Kidney epithelial cell (primary cell): ENCODE data around the gene RBM4B. TPM values are rescaled to one million over a fixed set of nuclear protein-coding genes. Genes with fewer than 3 reads are reported as not detected.

Source experiments
- DNase-seq: peaks from one replicate; pipeline ENCODE4 v3.0.0-alpha.2; 2010; ENCODE audit warnings: low read depth
- H3K27me3 ChIP-seq: 2 replicates; pipeline ENCODE4 v1.6.0; 2011; ENCODE audit warnings: low read length; ENCODE audit not compliant: control insufficient read depth, insufficient read depth
- H3K36me3 ChIP-seq: 2 replicates; pipeline ENCODE4 v1.5.1; 2011; ENCODE audit warnings: low read length; ENCODE audit not compliant: control insufficient read depth, insufficient read depth
- H3K4me3 ChIP-seq: 2 replicates; pipeline ENCODE4 v1.5.1; 2011; ENCODE audit warnings: low read depth, mild to moderate bottlenecking, control low read depth, low read length
- total RNA-seq: library from RNA; depleted of rRNA; stranded (reverse); fragments of >200 nt; gene quantifications from 2 replicates; pipeline ENCODE4 v1.2.3, GENCODE V29; 2015
- TF ChIP-seq, protein P1 (sequence below): IDR thresholded peaks from 2 replicates; pipeline ENCODE4 v1.5.1; 2011; ENCODE audit warnings: mild to moderate bottlenecking, moderate library complexity, low read length, control low read depth, inconsistent platforms; ENCODE audit not compliant: insufficient read depth, poor library complexity, severe bottlenecking

Gene RBM4B
- total RNA-seq, 1 donor from 2014 or later, result 17.4 TPM

DNA sequence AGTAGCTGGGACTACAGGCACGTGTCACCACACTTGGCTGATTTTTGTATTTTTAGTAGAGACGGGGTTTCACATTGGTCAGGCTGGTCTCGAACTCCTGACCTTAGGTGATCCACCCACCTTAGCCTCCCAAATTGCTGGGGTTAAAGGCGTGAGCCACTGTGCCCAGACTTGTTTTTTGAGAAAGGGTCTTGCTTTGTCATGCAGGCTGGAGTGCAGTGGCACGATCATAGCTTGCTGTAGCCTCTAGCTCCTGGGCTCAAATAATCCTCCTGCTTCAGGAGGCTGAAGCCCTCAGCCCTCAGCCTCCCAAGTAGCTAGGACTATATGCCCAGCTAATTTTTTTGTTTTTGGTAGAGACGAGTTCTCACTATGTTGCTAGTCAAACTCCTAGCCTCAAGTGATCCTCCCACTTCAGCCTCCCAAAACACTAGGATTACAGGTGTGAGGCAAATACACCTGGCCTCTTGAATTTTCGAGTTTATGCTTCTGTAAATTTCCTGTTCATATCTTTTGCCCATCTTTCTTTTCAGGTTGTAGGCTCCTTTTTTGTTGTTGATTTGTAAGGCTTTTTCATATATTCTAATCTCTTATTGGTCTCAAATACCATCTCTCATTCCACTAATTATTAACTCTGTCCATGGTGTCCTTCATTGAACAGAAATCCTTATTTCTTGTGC is 3.4 kb upstream of the RBM4B start:
- DNase-seq, result no peak
- Histone ChIP-seq H3K4me3 (no peak overlapping the region), H3K27me3 (no peaks in the 10 kb centered on the region), H3K36me3 (no peaks in the 10 kb centered on the region)
- TF ChIP-seq, protein P1, sequence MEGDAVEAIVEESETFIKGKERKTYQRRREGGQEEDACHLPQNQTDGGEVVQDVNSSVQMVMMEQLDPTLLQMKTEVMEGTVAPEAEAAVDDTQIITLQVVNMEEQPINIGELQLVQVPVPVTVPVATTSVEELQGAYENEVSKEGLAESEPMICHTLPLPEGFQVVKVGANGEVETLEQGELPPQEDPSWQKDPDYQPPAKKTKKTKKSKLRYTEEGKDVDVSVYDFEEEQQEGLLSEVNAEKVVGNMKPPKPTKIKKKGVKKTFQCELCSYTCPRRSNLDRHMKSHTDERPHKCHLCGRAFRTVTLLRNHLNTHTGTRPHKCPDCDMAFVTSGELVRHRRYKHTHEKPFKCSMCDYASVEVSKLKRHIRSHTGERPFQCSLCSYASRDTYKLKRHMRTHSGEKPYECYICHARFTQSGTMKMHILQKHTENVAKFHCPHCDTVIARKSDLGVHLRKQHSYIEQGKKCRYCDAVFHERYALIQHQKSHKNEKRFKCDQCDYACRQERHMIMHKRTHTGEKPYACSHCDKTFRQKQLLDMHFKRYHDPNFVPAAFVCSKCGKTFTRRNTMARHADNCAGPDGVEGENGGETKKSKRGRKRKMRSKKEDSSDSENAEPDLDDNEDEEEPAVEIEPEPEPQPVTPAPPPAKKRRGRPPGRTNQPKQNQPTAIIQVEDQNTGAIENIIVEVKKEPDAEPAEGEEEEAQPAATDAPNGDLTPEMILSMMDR, result no peak

DNA sequence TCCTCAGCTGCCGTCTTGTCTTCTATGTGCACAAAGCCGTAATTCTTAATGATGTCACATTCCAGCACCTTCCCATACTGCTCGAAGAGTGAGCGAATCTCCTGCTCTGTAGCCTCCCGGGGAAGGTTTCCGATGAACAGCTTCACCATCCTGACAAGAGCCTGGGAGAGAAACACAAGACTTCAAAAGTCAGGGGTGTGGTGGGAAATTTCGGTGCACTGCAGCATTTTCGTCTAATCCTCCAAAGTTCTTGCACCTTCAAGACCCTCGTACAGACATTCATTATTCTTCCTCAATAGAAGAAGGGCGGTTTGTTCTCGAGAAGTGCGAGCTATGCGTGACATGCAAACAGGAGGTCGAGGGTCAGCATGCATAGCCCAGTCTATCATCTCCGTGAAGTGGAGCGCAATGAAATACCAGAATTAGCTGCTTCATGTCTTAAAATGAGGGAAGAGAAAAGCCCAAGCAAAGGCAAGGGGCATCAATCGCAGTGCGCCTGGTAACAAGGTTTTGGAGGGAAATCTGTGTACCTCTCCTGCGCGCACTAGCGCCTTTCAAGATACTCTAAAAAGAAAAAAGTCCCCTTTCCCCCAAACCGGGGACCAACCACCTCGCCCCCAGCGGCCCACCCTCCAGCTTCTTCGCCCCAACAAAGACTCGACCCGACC is 622 bp downstream of the RBM4B start:
- no peaks in the 10 kb centered on the region for H3K36me3 ChIP-seq
- no peaks in the 10 kb centered on the region for H3K27me3 ChIP-seq
- H3K4me3 ChIP-seq, result peak overlapping the region; percentile 54
- TF ChIP-seq, protein P1, result no peak
- no peak for DNase-seq

DNA sequence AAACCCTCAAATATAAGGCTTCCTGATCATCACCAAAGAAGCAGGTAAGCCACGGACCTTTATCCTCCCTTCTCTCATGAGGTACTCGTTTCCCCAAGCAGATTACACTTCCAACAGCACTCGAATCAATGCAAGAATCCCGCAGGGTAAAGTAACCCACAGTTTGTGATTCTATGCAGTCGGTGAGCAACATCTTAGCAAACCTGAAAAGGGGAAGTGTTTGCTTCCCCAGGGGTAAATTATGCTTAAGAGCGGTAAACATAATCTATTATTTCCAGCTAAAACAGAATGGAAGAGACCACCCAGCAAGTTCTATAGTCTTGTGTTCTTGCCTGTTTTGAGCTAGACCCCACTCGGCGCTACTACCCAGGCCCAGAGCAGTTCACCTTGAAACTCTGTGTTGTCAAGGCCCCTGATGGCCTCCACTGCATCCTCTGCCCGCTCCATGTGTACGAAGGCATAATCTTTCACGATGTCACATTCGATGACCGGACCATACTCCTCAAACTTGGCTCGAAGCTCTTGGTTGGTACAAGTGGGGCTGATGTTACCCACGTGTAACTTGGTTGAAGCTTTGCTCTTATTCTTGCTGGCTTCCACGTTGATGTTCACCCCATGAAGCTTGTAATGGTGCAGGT is 1.3 kb downstream of the RBM4B start:
- no peak for DNase-seq
- TF ChIP-seq, protein P1, result no peak
- Histone ChIP-seq H3K36me3 (no peaks in the 10 kb centered on the region), H3K27me3 (no peaks in the 10 kb centered on the region), H3K4me3 (no peak overlapping the region)

DNA sequence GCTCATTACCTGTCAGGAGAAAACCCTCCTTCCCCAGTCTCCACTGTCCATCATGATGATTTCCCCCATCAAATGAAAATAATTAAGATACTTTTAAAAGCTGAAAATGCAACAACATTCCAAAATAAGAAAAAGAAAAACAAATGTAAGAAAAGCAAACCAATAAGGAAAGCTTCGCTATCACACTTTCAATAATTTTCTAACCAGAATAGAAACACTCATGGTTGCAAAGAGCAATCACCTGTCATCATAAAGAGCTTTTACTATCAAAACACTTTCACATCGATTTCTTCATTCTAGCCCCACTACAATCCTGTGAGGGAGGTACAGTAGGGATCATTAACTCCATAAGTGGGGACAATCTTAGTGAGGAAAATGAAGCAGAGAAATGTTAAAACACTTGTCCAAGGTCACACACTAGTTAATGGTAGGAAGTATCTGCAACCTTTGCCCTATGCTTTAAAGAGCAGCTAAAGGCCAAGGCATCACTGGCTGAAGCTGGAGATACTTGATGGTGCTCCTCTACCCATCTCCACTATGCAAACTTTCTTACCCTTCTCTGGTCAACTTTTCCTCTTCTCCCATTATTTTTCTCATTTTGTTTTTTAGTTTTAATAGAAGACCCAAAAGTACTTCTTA is 2.6 kb downstream of the RBM4B start:
- Histone ChIP-seq H3K36me3 (peaks cover 1% of the 10 kb centered on the region), H3K27me3 (no peaks in the 10 kb centered on the region), H3K4me3 (no peak overlapping the region)
- TF ChIP-seq, protein P1, result no peak
- no peak for DNase-seq

DNA sequence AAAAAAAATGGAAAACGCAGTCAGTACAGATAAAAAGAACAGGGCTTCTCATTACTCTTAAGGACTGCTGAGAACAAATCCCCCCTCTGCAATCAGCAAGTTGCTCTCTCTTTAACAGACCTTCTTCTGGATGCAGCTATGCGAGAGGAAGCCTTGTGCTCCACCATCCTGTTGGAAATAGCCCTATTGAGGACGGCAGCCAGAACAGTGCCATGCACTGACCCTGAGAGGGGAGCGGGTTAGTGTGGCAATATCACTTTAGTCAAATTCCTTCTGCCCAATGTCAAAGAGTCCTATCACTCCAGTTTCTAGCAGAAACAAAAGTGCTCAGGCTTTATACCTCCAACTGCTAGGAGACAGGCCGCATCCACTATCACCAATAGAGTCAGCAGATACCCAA is 6.9 kb downstream of the RBM4B start:
- no peaks in the 10 kb centered on the region for H3K27me3 ChIP-seq
- no peak for DNase-seq
- TF ChIP-seq, protein P1, result no peak
- H3K4me3 ChIP-seq, result no peak overlapping the region
- peaks cover 1% of the 10 kb centered on the region for H3K36me3 ChIP-seq
